Naive thymus-derived CD4-positive, alpha-beta T cell (primary cell): ENCODE data around the gene NKAIN1. TPM values are rescaled to one million over a fixed set of nuclear protein-coding genes. Genes with fewer than 3 reads are reported as not detected.

Experiments used
- ATAC-seq: fragments of 150-1000 bp; cut with Tn5 transposase; 2 replicates; pipeline ENCODE4 v1.10.0; 2021; ENCODE audit warnings: mild to moderate bottlenecking, moderate library complexity
- CTCF ChIA-PET: fragments of 350-600 bp; sonication (Branson Sonifier 250); formaldehyde crosslinking; loops from one replicate; lab custom pipeline; 2021; ENCODE audit warnings: antibody characterized with exemption; lab: Charles Lee
- POLR2A ChIA-PET: fragments of 350-600 bp; sonication (Branson Sonifier 250); formaldehyde crosslinking; loops from one replicate; lab custom pipeline; 2021; ENCODE audit warnings: antibody characterized with exemption, inconsistent platforms; lab: Charles Lee
- DNase-seq, 9 donors: peaks; one replicate each; pipeline versions ENCODE4 v3.0.0 to v3.0.0-alpha.2; 2020 to 2022; ENCODE audit warnings: mixed read lengths in 1 of 9
- H3K27ac ChIP-seq: one replicate; pipeline ENCODE4 v1.7.0; 2013; ENCODE audit warnings: mild to moderate bottlenecking, low read depth, low read length, moderate library complexity
- H3K27me3 ChIP-seq, 2 donors: one replicate each; pipeline ENCODE4 v1.7.0; 2013; ENCODE audit warnings: low read length in 2 of 2, mild to moderate bottlenecking in 2 of 2, moderate library complexity in 2 of 2; ENCODE audit not compliant: control insufficient read depth in 2 of 2, insufficient read depth in 2 of 2
- H3K36me3 ChIP-seq, 3 experiments: 1 replicate in 2 of 3; 2 replicates in 1 of 3; pipeline ENCODE4 v1.7.0; 2013; ENCODE audit warnings: low read length in 3 of 3, mild to moderate bottlenecking in 3 of 3, moderate library complexity in 1 of 3; ENCODE audit not compliant: insufficient read depth in 3 of 3, control insufficient read depth in 2 of 3
- H3K4me1 ChIP-seq, 2 donors: one replicate each; pipeline ENCODE4 v1.7.0; 2013; ENCODE audit warnings: low read length in 2 of 2, mild to moderate bottlenecking in 2 of 2, moderate library complexity in 1 of 2; ENCODE audit not compliant: control insufficient read depth in 2 of 2, insufficient read depth in 2 of 2
- H3K4me3 ChIP-seq: 2 replicates; pipeline ENCODE4 v1.7.0; 2013; ENCODE audit warnings: mild to moderate bottlenecking, low read length
- H3K9me3 ChIP-seq, 3 experiments: 1 replicate in 2 of 3; 2 replicates in 1 of 3; pipeline ENCODE4 v1.7.0; 2013; ENCODE audit warnings: low read length in 3 of 3; ENCODE audit not compliant: control insufficient read depth in 2 of 3
- H3K27ac Mint-ChIP-seq, 9 donors: one replicate each; pipeline ENCODE4 v1.8.0; 2020 to 2022; ENCODE audit warnings: mixed read lengths in 9 of 9, mild to moderate bottlenecking in 8 of 9, moderate library complexity in 5 of 9, inconsistent platforms in 2 of 9
- H3K27me3 Mint-ChIP-seq, 5 donors: one replicate each; pipeline ENCODE4 v1.8.0; 2021 to 2022; ENCODE audit warnings: mixed read lengths in 5 of 5, mild to moderate bottlenecking in 1 of 5
- H3K36me3 Mint-ChIP-seq, 5 donors: one replicate each; pipeline ENCODE4 v1.8.0; 2020 to 2022; ENCODE audit warnings: mixed read lengths in 5 of 5, mild to moderate bottlenecking in 3 of 5, inconsistent platforms in 1 of 5
- H3K4me1 Mint-ChIP-seq, 7 donors: one replicate each; pipeline ENCODE4 v1.8.0; 2020 to 2022; ENCODE audit warnings: mixed read lengths in 7 of 7, mild to moderate bottlenecking in 3 of 7, inconsistent platforms in 1 of 7
- H3K4me3 Mint-ChIP-seq, 10 donors: one replicate each; pipeline ENCODE4 v1.8.0; 2020 to 2022; ENCODE audit warnings: mild to moderate bottlenecking in 10 of 10, mixed read lengths in 10 of 10, moderate library complexity in 6 of 10, inconsistent platforms in 2 of 10
- H3K9me3 Mint-ChIP-seq, 11 donors: one replicate each; pipeline ENCODE4 v1.8.0; 2020 to 2022; ENCODE audit warnings: mixed read lengths in 11 of 11, mild to moderate bottlenecking in 4 of 11, inconsistent platforms in 1 of 11, moderate library complexity in 1 of 11
- intact Hi-C, 2 donors: fragments of 100-400 bp; cut with micrococcal nuclease; formaldehyde crosslinking; loops; one replicate each; pipeline ENCODE4 v1.15.1; 2023
- polyA plus RNA-seq, 2 donors: library from polyadenylated mRNA; unstranded; fragments of 300-500 nt; fragmentation: Illumina TruSeq; gene quantifications; one replicate each; pipeline ENCODE4 v1.2.3, GENCODE V29; 2021
- total RNA-seq, 6 experiments: library from RNA in 5 of 6; stranded (reverse) in 5 of 6; gene quantifications; 1 replicate in 5 of 6; 2 replicates in 1 of 6; pipeline ENCODE4 v1.2.3 and lab custom pipeline; 2021 to 2026

NKAIN1 gene
- total and polyA plus RNA-seq, 7 experiments from 2014 or later = not detected

GRCh38 chr1:31238986-31239613 lies 587 bp downstream of the NKAIN1 start:
- H3K27me3 Mint-ChIP-seq = peaks cover 52 to 60% (median 58%) of the 10 kb centered on the region in 5 donors
- H3K27ac ChIP-seq = no peak overlapping the region
- no peak overlapping the region for H3K27ac Mint-ChIP-seq
- peaks cover 0 to 4% (median 0%) of the 10 kb centered on the region in 5 donors for H3K36me3 Mint-ChIP-seq
- H3K9me3 Mint-ChIP-seq = peaks cover 0 to 2% (median 0%) of the 10 kb centered on the region in 11 donors
- no peaks in the 10 kb centered on the region for H3K4me1 ChIP-seq
- DNase-seq (no peak), ATAC-seq (no peak)
- H3K36me3 ChIP-seq = no peaks in the 10 kb centered on the region
- ChIA-PET CTCF (no interaction called here), POLR2A (no interaction called here)
- H3K4me3 Mint-ChIP-seq = peak overlapping the region in 9 of 10 donors; percentile 19 to 80 (median 68)
- H3K9me3 ChIP-seq = no peaks in the 10 kb centered on the region
- no peak overlapping the region for H3K4me3 ChIP-seq
- intact Hi-C loops = no loop called here
- peaks cover 13 to 20% (median 16%) of the 10 kb centered on the region in 7 donors for H3K4me1 Mint-ChIP-seq
- no peaks in the 10 kb centered on the region for H3K27me3 ChIP-seq

- H3K36me3 Mint-ChIP-seq = peaks cover 0 to 4% (median 0%) of the 10 kb centered on the region in 5 donors
- H3K27ac ChIP-seq = no peak overlapping the region
- H3K9me3 Mint-ChIP-seq = peaks cover 0 to 2% (median 0%) of the 10 kb centered on the region in 11 donors
- no peaks in the 10 kb centered on the region for H3K4me1 ChIP-seq
- H3K4me3 ChIP-seq = no peak overlapping the region
- H3K4me1 Mint-ChIP-seq = peaks cover 13 to 20% (median 16%) of the 10 kb centered on the region in 7 donors
- intact Hi-C loops = no loop called here
- H3K4me3 Mint-ChIP-seq = peak overlapping the region in 9 of 10 donors; percentile 19 to 80 (median 68)
- DNase-seq = no peak
- H3K27me3 Mint-ChIP-seq = peaks cover 52 to 59% (median 57%) of the 10 kb centered on the region in 5 donors
- ATAC-seq = no peak
- no peaks in the 10 kb centered on the region for H3K27me3 ChIP-seq
- ChIA-PET CTCF (no interaction called here), POLR2A (no interaction called here)
- H3K36me3 ChIP-seq = no peaks in the 10 kb centered on the region
- no peaks in the 10 kb centered on the region for H3K9me3 ChIP-seq
- H3K27ac Mint-ChIP-seq = no peak overlapping the region
Observed at GRCh38 chr1:31238612-31238985, 1.1 kb downstream of the NKAIN1 start.

- ATAC-seq (no peak), DNase-seq (no peak)
- Histone ChIP-seq H3K9me3 (no peaks in the 10 kb centered on the region), H3K27ac (no peak overlapping the region), H3K4me1 (no peaks in the 10 kb centered on the region), H3K27me3 (no peaks in the 10 kb centered on the region), H3K36me3 (no peaks in the 10 kb centered on the region), H3K4me3 (no peak overlapping the region)
- Mint-ChIP-seq H3K27ac (no peak overlapping the region), H3K4me3 (no peak overlapping the region), H3K9me3 (no peaks in the 10 kb centered on the region), H3K27me3 (peaks cover 39 to 47% (median 45%) of the 10 kb centered on the region in 5 donors), H3K4me1 (peaks cover 4 to 11% (median 7%) of the 10 kb centered on the region in 7 donors), H3K36me3 (no peaks in the 10 kb centered on the region)
- POLR2A ChIA-PET = no interaction called here
- intact Hi-C loops = no loop called here
- CTCF ChIA-PET = no interaction called here
Observed at GRCh38 chr1:31234870-31235269, 4.8 kb downstream of the NKAIN1 start.

- ChIA-PET CTCF (no interaction called here), POLR2A (no interaction called here)
- H3K27me3 Mint-ChIP-seq = peaks cover 39 to 47% (median 44%) of the 10 kb centered on the region in 5 donors
- Histone ChIP-seq H3K4me3 (no peak overlapping the region), H3K36me3 (no peaks in the 10 kb centered on the region), H3K27ac (no peak overlapping the region), H3K9me3 (no peaks in the 10 kb centered on the region), H3K27me3 (no peaks in the 10 kb centered on the region), H3K4me1 (no peaks in the 10 kb centered on the region)
- intact Hi-C loops = no loop called here
- H3K4me1 Mint-ChIP-seq = peaks cover 4 to 11% (median 7%) of the 10 kb centered on the region in 7 donors
- no peak overlapping the region for H3K27ac Mint-ChIP-seq
- no peak for ATAC-seq
- H3K9me3 Mint-ChIP-seq = no peaks in the 10 kb centered on the region
- no peaks in the 10 kb centered on the region for H3K36me3 Mint-ChIP-seq
- no peak for DNase-seq
- H3K4me3 Mint-ChIP-seq = no peak overlapping the region
Observed at GRCh38 chr1:31234123-31234708, 5.5 kb downstream of the NKAIN1 start.

GRCh38 chr1:31232689-31233088 lies 7.0 kb downstream of the NKAIN1 start:
- Mint-ChIP-seq H3K27me3 (peaks cover 24 to 35% (median 30%) of the 10 kb centered on the region in 5 donors), H3K4me1 (no peaks in the 10 kb centered on the region), H3K27ac (no peak overlapping the region), H3K9me3 (no peaks in the 10 kb centered on the region), H3K4me3 (no peak overlapping the region), H3K36me3 (no peaks in the 10 kb centered on the region)
- ATAC-seq (no peak), DNase-seq (no peak)
- no peaks in the 10 kb centered on the region for H3K27me3 ChIP-seq
- H3K36me3 ChIP-seq = no peaks in the 10 kb centered on the region
- POLR2A ChIA-PET = no interaction called here
- H3K27ac ChIP-seq = no peak overlapping the region
- CTCF ChIA-PET = no interaction called here
- no peak overlapping the region for H3K4me3 ChIP-seq
- intact Hi-C loops = no loop called here
- no peaks in the 10 kb centered on the region for H3K4me1 ChIP-seq
- no peaks in the 10 kb centered on the region for H3K9me3 ChIP-seq

- Mint-ChIP-seq H3K27me3 (peaks cover 18 to 26% (median 24%) of the 10 kb centered on the region in 5 donors), H3K4me3 (no peak overlapping the region), H3K9me3 (no peaks in the 10 kb centered on the region), H3K36me3 (no peaks in the 10 kb centered on the region), H3K4me1 (no peaks in the 10 kb centered on the region), H3K27ac (no peak overlapping the region)
- Histone ChIP-seq H3K9me3 (no peaks in the 10 kb centered on the region), H3K4me1 (no peaks in the 10 kb centered on the region), H3K27me3 (no peaks in the 10 kb centered on the region), H3K4me3 (no peak overlapping the region), H3K36me3 (no peaks in the 10 kb centered on the region), H3K27ac (no peak overlapping the region)
- no peak for ATAC-seq
- ChIA-PET CTCF (no interaction called here), POLR2A (no interaction called here)
- intact Hi-C loops = no loop called here
- no peak for DNase-seq
Observed at GRCh38 chr1:31231802-31232201, 7.9 kb downstream of the NKAIN1 start.

GRCh38 chr1:31230378-31230777 lies 9.3 kb downstream of the NKAIN1 start:
- no peak overlapping the region for H3K4me3 ChIP-seq
- no peaks in the 10 kb centered on the region for H3K9me3 ChIP-seq
- no peak overlapping the region for H3K27ac ChIP-seq
- H3K4me1 ChIP-seq = no peaks in the 10 kb centered on the region
- ChIA-PET CTCF (interaction anchor here (0.8 kb wide), 1 partner anchor 8 kb away, joined by 3 read pairs; no protein-coding TSS in a partner anchor), POLR2A (no interaction called here)
- Mint-ChIP-seq H3K27me3 (peaks cover 9 to 12% (median 10%) of the 10 kb centered on the region in 5 donors), H3K9me3 (no peaks in the 10 kb centered on the region), H3K4me3 (no peak overlapping the region), H3K4me1 (no peaks in the 10 kb centered on the region), H3K36me3 (no peaks in the 10 kb centered on the region), H3K27ac (no peak overlapping the region)
- no peak for ATAC-seq
- H3K27me3 ChIP-seq = no peaks in the 10 kb centered on the region
- no peak for DNase-seq
- intact Hi-C loops = no loop called here
- no peaks in the 10 kb centered on the region for H3K36me3 ChIP-seq
